Measurements from ENCODE around the gene MKRN1. TPM values are rescaled to one million over a fixed set of nuclear protein-coding genes. Genes with fewer than 3 reads are reported as not detected.
"Not testable (repeated sequence)": the region's sequence is repeated elsewhere in the genome, so short reads cannot be mapped to it uniquely, and the experiment has no call there.

MKRN1 gene
- polyA plus RNA-seq, 3 donors: 110 to 149 (median 121) TPM

- DNase-seq: no peak
Observed at GRCh38 chr7:140497241-140497769, 18.0 kb upstream of the MKRN1 start.

DNA sequence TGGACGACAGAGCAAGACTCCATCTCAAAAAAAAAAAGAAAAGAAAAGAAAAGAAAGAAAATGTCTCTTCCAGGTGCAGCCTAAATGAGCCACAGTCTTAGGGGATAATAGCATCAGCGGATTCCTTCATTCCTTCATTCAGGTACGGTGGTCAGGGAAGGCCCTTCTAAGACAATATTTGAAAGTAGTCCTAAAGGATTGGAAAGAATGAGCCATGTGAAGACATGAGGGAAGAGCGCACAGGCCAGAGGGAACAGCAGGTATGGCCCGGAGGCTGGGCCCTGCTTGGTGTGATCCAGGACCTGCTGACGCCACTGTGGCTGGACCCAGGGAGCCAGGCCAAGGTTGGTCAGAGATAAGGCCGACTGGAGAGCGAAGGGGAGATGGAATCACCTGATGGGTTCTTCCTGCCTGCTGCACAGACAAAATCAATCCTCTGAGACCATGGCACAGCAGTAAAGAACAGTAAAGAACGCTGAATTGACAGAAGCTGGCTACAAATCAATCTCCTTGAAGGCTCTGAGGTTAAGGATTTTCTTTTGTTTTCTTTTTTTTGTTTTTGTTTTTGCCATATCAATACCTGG is 16.3 kb upstream of the MKRN1 start:
- DNase-seq: no peak

- no peak for DNase-seq
Observed at GRCh38 chr7:140494867-140495266, 15.6 kb upstream of the MKRN1 start.

DNA sequence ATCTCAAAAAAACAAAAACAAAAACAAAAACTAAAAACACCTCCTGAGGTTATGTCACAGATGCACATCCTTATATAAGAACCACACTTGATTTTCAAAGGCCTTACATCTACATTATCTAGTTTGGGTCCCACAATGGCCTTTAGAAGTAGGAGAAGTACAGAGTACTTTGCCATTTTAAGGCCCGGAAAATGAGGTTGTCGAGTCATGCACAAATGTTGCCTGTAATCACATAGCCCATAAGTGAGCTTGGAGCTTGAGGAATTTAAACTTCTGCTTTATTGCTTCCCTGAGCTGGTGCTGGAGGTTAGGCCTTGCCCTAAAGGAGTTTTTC is 9.7 kb upstream of the MKRN1 start:
- DNase-seq: no peak

GRCh38 chr7:140485500-140486265 is 6.4 kb upstream of the MKRN1 start:
- no peak for DNase-seq

DNA sequence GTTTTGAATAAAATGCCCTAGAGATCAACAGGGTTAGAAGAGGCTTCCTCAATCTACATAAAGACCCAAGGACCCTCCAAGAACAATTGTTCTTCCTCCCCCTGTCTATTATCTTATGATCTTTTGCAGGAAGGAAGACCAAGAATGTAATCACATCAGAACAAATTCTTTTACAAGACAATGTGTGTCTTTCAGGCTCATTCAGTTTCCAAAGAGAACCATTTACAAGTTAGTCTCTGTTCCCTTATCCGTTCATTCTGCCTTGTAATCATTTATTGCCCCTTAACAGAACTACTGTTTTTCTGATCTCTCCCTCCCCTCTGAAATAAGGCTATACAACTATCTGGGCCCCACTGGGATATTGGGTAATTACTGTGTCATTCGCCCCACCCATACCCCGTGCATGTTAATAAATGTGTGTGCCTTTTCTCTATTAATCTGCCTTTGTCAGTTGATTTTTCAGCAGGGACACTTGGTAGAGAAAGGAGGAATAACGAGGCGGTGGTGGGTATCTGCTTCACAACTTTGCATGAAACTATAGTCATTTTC is 5.7 kb upstream of the MKRN1 start:
- DNase-seq: no peak

- no peak for DNase-seq
Observed at GRCh38 chr7:140484479-140484878, 5.2 kb upstream of the MKRN1 start.

- DNase-seq: no peak
Observed at GRCh38 chr7:140479739-140480084, 407 bp upstream of the MKRN1 start.

DNA sequence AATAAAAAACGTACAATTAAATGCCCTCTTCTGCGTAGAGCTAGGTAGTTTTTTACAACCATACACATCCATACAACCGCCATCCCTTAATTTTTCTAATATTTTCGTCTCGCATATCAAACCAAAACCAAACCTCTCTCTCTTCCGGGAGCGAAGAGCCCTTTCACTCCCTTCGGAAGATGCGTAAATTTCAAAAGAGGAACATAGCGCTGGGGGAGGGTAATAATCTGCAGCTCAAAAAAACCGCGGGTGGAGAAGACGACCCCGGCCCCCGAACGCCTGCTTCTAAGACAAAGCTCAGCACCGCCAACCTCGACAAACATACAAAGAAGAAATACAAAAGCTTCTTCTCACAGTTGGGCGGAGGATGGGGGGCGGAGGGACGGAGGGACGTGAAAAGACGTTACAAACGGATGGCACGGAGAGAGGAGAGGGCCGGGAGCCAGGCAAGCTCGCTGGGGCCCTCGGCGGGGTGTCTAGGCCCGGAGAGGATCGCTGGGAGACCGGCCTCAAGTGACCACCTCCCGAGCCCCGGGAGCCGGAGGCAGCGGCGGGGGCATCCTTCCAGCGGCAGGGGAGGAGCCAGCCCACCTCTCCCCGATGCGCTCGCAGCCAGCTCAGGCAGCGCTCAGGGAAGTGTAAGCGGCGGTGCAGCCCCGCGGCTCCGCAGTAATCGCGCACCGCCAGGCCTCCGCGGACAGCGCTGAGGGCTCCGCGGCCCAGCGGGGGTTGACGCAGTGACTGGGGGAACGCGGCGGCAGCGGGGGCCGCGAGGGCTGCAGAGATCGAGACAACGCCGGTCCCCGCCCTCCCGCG is 851 bp downstream of the MKRN1 start:
- peak; percentile 45 for DNase-seq

GRCh38 chr7:140476698-140477261 is 2.5 kb downstream of the MKRN1 start:
- no peak for DNase-seq

DNA sequence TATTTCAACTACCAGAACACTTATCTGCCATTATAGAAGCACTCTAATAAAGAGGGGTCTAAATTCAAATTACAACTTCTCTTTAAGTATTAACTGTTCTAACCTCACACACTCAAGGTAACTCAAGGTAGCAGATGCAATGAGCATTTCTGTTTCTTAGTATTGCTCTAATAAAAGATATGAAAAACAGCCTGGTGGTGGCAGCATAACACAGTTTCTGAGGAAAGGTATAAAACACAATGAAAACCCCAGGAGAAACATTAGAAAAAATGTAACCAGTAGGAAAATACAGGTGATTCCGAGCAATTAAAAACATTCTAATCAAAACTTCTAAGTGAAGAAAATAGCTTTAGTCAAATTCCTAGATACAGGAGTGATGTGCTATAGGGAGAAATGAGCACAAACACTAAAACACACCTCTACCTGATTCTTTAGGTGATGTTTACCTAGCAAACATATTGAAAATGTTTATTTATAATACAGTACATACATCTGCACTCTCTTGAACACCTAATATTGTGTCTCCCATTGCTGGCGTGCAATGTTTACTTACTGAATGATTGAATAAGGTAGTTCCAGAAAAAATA is 3.5 kb downstream of the MKRN1 start:
- DNase-seq: no peak

GRCh38 chr7:140463111-140463510 is 16.2 kb downstream of the MKRN1 start:
- no peak for DNase-seq

DNA sequence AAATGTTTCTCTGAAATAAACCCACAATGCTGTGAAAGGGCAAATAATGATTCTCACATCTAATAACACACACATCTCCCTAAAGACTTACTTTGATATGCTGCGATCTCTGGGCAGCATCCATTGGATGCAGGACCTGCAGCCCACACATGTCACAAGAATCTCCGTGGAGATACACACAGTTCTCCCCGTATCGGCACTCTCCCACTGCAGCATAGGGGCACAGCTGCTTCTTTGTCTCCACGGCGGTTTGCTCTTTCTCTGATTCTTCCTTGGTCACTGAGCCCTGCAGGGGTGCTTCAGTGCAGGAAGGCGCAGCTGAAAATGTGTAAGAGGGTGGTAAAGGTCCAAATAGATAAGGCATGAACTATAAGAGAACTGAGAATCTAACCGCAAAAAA is 20.4 kb downstream of the MKRN1 start:
- DNase-seq: no peak

DNA sequence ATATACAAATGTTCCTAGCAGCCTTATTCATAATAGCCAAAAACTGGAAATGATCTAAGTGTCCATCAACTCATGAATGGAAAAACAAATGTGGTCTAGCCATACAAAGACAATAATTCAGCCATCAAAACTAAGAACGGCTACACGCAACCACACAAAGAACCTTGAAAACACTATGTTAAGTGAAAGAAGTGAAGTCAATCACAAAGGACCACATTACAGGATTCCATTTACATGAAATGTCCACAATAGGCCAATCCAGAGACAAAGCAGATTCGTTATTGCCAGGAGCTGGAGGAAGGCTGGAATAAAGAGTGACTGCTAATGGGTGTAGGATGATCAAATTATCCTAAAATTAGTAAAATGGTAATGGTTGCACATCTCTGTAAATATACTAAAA is 21.1 kb downstream of the MKRN1 start:
- no peak for DNase-seq

GRCh38 chr7:140456551-140457051 is 22.7 kb downstream of the MKRN1 start:
- no peak for DNase-seq

DNA sequence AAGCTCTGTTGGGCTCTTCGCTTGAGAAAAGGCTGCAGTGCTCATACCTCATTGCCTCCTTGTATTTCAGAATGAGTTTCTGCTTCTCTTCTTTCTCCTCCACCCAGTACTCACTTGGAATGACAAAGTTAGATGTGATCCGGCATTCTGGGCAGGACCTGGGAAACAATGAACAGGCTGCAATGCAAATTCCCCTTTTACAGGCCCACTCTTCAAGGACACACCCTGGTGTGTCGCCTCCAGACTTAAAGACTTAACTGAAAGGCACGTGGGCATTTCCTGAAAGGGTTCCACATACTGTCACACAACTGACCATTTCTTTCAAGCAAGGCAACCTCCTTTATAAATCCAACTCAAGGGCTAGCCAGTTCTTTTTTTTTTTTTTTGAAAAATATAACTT is 23.6 kb downstream of the MKRN1 start:
- DNase-seq: no peak

- no peak for DNase-seq
Observed at GRCh38 chr7:140454657-140455015, 24.7 kb downstream of the MKRN1 start.

DNA sequence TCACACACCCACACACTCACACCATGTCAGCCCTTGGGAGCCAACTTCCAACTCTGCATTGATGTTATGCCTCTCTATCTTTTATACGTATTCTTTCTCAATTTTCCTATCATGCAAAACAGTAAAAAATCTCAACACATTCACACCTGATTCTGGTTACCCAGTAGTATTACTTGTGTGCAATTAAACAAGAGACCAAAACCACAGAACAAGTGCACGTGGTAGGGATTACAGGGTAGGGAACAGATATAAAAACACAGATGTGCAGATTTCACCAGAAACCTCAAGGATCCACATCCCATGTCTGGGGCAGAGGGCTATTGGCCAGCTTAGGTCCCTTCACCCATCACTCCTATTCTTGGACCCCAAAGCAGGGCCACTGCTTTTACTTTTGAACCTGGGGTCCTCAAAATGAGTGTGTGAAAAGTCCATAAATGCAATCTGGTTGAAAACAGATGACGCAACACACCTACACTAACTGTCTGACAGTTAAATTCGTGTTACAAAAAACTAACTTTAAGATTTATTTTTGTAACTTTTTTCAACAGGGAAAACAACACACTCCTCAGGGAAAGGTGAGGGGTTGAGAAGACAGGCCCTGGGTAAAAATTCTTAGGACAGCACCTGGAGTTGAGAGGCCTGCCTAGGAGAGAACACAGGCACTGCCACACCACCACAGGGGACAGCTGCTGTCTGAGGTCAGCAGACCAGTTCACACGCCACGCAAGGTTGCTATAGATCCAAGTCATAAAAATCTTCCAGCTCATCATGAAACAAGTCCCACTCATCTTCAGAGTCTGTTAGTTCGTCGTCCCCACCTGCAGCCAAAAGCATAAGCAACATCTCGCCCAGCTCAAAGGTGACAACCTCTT is 25.3 kb downstream of the MKRN1 start:
- DNase-seq: not testable (repeated sequence)

DNA sequence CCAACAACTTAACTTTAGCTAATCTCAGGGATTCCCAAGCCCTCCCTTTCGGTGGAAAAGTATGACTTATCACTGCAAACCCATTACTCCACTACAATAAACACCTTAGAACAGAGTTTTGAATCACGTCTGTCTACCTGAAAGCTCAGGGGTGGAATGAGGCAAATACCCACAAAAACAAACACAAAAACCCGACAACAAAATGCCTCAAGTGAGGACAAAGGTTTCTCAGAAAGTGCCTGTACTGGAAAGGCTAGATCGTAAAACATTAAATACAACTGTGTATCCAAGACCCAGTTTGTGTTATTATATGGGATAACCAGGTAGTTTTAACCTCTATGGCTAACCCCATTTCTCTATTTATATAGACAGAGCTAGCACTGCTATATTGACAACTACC is 26.0 kb downstream of the MKRN1 start:
- DNase-seq: no peak

DNA sequence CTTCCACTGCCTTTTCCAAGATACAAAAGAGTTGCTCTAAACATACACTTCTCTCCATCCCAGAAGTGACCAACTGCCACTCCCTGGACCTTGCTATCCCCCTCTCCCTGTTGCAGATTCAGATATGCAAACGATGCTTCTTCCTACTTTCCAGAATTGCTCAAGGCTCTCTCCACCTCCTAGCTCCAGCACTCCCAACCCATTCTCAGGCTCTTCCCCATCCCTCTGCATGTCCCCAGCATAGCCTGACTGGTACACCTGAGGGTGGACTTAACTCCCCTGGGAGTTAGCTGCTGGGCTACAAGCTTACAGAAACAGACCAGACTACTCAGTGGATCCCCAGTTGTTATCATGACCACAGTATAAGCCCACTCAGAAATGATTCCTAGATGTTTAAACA is 27.6 kb downstream of the MKRN1 start:
- DNase-seq: no peak

Data from renal pelvis (tissue), 4 donors.